CD4-positive, alpha-beta T cell treated with Interleukin-2 at 100 ng/mL for 4 hours (primary cell): ENCODE measurements around the gene RHEB.
A peak's percentile ranks its signal among the peaks of the same experiment; 100 is the strongest.
"Not testable (repeated sequence)": the region's sequence is repeated elsewhere in the genome, so short reads cannot be mapped to it uniquely, and the experiment has no call there.

ENCODE experiments used
- DNase-seq: peaks from one replicate; pipeline ENCODE4 v3.0.0-alpha.2; 2020; ENCODE audit warnings: low spot score

Gene RHEB

DNA sequence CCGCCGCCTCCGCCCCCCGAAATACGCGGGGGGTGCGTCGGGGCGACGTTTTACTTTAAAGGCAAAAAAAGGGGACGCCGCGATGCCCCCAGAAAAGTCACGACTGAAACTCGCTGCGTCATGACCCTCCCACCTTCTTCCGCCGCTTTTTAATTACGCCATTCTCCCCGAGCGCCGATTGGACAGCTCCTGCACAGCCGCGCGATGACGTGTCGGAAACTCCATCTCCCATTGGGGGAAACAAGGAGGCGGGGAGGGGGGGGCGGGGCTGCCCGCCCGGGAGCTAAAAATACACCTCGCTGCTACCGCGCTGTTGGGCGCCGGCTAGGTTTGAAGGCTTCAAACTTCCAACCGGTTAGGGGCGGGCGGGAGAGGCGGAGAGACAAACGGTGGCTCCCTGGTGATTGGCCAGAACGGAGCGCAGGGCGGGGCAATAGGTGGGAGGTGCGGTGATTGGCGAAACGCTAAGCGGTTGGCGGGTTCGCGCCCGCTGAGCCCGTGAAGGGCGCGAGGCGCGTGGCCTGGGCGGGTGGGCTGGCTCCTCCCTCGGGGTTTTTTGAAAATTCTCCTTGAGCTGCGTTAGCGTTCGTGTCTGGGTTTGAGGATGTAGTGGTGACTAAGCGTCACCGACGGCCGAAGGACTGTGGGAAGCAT lies at the start of gene RHEB:
TSS of gene RHEB (minus strand) at position 131 of the 654 bp plus-strand sequence. CDS start 384 bp downstream, outside the sequence.
- peak; percentile 99 for DNase-seq

GRCh38 chr7:151566897-151567320 lies 47.2 kb upstream of the RHEB start:
- no peak for DNase-seq

DNA sequence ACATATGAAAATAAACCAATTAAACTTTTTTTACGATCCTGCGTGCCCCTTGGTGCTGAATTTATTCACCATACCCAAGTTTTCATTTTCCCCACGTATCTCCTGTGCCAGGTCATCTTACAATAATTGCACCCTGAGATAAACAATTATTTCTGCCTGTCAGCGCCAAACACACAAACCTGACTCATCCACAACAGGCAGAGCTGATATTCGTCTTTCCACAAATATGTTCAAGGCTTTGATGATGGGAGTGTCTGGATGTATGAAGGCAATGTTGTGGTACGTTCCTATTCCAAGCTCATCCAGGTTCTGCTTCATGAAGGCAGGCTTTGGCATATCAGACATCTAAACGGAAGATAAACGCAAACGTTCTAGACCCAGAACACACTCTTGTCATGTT lies 45.8 kb upstream of the RHEB start:
- DNase-seq = no peak

DNA sequence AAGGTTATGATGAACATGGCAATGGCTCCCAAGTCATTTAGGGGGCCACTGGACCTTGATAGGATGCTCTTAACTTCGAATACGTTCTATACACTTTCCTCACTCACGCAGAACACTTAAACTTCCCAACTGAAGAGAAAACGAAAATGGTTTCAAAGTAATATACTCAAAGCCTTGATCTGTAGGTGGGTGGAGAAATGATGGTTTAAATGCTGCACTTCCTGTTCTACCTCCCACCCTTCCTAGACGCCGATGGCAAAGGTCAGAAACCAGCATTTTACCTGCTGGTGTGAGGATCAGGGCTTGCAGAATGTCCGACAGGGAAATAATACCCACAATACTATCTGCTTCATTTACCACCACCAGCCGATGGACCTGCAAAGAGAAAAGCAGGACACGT lies 40.5 kb upstream of the RHEB start:
- DNase-seq = no peak

DNA sequence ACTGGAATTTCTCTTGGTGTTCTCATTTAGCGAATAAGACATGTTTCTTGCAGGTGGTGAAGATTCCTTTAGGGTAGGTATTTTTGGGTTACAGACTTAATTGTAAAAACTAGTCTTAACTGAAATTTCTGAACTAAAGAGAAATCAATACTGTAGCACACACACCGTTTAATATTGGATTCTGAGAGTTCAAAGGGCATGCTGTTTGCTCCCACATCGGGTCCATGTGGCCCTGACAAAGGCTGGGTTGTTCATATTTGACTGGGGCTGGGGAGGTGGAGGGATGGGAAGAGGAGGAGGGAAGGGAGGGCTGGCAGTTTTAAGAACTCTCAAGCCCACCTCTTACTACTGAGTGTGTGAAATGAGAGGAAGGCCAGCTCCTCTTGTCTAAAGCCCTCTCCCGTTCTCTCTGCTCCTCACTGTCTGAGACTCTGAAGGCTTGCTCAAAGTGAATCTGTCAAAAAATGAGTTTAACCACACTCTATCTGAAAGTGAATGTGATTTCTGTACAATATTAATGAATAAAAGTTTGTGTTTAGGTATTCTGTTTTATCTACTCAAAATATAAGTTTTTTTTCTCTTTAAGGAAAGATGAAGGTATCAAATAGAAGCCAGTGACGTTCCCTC lies 40.0 kb upstream of the RHEB start:
- no peak for DNase-seq

DNA sequence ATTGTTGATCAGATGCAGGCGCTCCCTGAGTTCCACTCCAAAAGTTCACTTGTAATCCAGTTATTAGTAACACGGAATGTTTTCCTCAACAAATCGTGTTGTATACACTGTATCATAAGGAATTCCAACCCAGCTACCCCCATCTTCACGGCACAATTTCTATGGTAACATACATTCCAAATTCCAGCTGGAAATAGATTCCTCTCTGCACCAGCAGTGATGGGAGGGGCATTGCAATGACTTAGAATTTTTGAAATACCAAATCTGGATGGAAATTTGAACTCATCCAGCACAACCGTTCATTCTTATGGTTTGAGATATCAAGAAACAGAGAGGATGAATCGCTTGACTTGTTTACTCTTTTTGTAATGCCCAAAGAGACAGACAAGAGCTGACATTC lies 38.9 kb upstream of the RHEB start:
- no peak for DNase-seq

GRCh38 chr7:151556592-151556991 lies 36.9 kb upstream of the RHEB start:
- DNase-seq = no peak

DNA sequence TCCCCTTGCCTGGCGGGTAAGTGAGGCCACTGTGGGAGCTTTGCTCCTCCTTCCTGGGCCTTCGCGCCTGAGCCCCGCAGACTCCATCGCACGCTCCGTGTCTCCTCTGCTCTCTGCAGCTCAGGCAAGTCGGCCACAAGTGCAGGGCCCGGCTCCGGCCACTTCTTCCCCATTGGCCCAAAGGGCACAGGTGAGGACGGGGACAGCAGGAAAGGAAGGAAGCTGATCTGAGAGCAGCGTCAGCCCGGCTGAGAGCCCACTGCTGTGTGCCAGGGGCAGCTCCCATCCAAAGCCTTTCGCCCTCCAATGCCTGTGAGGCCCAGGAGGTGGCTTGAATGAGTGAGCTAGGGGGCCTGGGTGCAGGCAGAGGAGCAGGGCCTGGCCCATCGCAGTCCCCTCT lies 33.7 kb upstream of the RHEB start:
- no peak for DNase-seq

GRCh38 chr7:151552352-151553028 lies 32.8 kb upstream of the RHEB start:
- no peak for DNase-seq

DNA sequence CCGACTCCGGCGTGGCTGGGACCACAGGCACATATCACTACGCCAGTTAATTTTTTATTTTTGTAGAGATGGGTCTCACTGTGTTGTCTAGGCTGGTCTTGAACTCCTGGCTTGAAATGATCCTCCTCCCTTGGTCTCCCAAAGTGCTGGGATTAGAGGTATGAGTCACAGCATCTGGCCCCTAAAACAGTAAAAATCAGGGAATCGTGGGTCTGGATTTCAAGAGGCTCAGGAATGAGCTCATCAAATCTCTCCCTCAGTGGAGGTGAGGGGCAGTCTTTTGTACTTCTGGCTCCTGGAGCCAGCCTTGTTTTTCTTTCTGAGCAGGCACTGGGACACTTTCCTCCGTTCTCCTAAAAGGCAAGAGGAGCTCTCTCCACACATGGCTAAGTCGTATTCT lies 32.1 kb upstream of the RHEB start:
- DNase-seq = no peak

DNA sequence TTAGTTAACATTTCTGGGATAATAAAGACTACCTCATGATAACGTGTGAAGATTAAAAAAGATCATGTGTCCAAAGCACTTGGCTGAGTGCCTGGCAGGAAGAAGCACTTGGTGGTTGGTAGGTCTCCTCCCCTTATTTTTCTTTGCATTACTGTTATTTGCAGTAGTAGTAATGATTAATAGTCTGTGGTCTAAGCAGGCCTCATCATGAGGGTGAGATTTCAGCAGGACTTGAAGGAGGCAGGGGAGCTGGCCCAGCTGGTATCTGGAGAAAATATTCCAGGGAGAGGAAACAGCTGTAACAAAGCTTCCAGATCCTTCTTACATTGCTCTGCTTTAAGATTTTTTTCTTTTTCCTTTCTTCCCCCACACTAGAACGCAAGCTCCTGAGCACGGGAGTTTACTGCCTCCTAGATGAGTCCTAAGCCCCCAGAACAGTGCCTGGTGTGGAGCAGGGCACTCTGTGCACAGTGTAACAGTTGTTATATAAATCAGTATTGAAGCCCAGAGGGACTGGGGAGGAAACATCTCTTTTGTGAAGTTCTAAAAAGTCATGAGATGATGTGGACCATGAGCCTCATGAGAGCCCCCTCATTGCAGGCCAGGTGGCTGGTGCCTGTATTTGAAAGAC lies 31.1 kb upstream of the RHEB start:
- DNase-seq = no peak

- no peak for DNase-seq
Measured at GRCh38 chr7:151549644-151550043, 29.9 kb upstream of the RHEB start.

GRCh38 chr7:151549083-151549482 lies 29.4 kb upstream of the RHEB start:
- no peak for DNase-seq

GRCh38 chr7:151544183-151544582 lies 24.5 kb upstream of the RHEB start:
- DNase-seq = no peak

GRCh38 chr7:151542606-151543130 lies 23.0 kb upstream of the RHEB start:
- DNase-seq = no peak

DNA sequence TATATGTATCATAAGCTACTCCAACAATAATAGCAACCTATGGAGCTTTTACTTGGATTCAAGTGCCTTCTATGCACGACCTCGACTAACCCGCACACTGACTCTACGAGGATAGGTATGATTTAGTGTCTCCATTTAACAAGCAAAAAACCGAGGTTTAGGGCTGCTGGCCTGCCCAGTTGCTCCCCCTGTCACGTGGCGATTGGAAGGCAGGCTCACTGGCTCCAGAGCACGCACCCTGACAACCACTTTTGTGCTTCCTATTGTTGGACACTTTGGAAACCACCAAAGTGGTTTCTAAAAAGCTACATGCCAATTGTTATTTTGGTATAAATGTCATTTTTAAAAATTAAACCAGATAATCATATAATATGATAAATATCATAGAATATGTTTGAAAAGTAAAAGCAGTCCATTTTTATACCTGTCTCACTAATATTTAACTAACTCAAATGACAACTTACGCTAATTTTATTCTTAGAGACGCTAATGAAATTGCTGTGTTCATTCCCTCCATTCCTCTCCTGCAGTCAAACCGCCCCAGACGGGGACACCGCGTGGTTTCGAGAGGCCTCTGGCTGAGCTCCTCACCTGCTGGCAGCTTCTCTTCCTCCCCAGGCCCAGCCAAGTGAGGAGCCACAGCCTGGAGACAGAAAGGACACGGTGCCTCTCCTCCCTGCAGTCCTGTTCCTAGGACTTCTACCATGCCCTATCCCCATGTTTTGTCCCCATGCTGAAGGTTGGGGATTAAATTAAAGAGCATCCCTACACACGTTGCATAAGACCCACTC lies 22.2 kb upstream of the RHEB start:
- DNase-seq = no peak

DNA sequence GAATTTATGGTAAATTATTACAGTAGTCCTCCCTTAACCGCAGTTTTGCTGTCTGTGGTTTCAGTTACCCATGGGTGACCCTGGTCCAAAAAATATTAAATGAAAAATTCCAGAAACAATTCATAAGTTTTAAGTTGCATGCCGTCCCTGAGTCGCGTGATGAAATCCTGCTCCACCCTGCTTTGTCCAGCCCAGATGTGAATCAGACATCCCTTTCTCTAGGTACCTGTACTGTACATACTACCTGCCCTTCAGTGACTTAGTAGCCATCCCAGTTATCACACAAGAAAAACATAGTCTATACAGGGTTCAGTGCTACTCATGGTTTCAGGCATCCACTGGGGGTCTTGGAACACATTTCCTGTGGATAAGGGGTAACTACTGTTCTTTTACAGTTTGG lies 20.5 kb upstream of the RHEB start:
- no peak for DNase-seq

DNA sequence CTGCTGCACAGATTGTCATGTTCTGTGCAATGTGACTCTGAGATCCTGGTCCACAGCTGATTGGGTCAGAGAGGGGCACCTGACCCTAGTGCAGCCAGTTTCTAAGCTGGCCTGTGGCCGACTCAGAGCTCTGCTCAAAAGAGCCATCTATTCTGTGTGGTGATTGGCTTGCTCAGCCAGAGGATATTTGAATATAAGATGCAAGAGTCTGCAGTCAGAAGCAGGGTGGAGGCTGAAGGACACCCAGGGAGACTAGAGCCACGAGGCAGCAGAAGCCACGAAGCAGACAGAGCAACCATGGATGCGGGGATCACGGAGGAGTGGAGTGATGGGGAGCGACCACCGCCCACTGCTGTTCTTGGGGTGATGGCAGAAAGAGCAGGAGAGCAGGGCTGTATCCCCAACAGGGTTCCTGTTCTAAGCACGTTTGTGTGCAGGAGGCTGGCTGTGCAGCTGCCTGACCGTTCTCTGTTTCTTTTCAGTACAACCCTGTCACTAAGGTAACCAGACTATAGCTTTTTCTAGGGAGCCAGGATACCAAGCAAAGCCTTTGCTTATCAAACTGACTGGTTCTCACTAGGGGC lies 19.5 kb upstream of the RHEB start:
- DNase-seq = no peak

DNA sequence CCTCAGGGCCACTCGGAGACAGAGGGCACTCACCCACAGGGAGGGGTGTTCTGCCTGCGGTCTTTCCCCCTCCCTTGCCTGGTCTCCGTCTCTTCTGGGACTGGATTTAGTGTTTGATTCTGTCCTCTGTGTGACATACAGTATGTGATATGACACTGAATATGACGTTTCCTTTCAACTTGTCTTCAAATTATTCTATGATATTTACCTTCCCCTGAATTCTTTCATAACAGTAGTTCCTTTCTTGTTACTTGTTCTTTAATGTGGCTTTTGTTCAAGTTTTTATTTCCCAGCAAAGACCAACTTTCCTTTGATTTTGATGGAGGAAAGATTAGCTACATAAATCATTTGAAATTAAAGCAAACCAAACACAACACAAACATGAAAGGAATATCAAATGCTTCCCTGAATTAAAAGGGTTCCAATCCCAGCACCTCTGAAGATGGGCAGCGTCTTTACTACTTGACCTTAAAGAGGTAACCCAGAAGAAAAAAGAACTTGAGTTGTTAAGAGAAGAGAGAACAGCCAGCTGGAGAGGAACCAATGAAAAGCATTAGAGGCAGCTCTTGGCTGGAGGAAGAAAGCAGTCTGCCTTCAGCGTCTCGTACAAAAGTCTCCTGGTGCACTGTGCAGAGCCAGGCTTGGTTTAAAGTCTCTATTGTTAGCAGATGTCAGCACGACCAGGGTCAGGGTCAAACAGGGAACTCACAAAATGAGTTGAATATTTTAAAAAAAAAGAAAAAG lies 18.3 kb upstream of the RHEB start:
- no peak for DNase-seq

DNA sequence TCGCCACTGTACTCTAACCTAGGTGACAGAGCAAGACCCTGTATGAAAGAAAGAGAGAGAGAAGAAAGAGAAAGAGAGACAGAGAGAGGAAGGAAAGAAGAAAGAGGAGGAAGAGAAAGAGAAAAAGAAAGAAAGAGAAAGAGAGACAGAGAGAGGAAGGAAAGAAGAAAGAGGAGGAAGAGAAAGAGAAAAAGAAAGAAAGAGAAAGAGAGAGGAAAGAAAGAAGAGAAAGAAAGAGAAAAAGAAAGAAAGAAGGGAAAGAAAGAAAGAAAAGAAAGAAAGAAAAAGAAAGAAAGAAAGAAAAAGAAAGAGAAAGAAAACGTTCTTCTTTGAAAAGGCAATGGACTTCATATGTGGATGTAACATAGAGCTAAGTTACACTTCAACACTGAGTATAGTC lies 16.5 kb upstream of the RHEB start:
- not testable (repeated sequence) for DNase-seq

DNA sequence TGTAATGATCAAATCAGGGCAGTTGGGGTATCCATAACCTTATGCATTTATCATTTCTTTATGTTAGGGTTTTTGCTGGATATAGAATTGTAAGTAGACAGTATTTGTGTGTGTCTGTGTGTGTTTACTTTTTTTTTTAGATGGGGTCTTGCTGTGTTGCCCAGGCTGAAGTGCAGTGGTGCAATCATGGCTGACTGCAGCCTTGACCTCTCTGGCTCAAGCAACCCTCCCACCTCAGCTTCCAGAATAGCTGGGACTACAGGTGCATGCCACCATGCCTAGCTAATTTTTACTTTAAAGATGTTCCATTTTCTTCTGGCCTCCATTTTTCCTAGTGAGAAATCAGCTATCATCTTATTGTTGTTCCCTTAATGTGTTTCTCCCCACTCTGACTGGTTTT lies 10.1 kb upstream of the RHEB start:
- no peak for DNase-seq
